HG02678 (cell line): ENCODE results near the gene IKZF5.

Experiments used
- ATAC-seq: cut with Tn5 transposase; IDR thresholded peaks from one replicate; pipeline ENCODE4 v1.9.1; 2021; ENCODE audit warnings: mild to moderate bottlenecking, moderate library complexity; ENCODE audit not compliant: unreplicated experiment

The IKZF5 gene

DNA sequence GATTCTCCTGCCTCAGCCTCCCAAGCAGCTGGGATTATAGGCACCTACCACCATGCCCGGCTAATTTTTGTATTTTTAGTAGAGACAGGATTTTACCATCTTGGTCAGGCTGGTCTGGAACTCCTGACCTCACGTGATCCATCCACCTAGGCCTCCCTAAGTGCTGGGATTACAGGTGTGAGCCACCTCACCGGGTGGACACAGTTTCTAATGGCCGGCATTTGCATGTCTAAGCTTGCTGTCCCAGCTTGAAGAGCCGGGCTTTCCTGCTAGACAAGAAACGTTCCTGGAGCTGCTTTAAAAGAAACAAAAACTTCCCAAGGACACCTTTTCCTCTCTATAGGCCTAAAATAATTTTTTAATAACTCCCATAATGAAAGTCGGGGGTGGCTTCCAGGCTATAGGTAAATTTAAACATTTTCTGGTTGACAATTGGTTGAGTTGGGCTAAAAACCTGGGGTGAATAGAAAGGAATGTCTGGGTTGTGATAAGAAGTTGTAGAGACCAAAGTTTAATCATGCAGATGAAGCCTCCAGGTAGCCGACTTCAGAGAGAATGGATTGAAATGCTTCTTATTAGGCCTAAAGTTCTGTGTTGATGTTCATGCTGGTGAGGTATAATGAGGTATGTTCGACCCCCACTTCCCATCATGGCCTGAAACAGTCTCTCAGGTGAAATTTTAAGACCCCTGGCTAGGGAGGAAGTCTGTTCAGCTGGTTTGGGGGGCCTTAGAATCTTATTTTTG, 9.0 kb upstream of the IKZF5 start:
- no peak for ATAC-seq

DNA sequence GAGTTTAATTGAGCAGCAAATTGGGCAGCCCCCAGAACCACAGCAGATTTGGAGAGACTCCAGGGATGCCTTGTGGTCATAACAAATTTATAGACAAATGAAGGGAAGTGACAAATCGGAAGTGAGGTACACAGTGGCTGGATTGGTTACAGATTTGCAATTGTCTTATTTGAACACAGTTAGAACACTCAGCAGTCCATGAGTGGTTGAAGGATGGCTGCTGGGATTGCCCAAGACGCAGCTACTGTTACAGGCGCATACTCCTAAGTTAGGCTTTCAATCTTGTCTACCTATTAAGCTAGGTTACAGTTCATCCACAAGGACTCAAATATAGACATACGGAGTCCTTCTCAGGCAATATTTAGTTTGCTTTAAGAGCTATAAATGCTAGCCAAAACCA, 7.6 kb upstream of the IKZF5 start:
- no peak for ATAC-seq

DNA sequence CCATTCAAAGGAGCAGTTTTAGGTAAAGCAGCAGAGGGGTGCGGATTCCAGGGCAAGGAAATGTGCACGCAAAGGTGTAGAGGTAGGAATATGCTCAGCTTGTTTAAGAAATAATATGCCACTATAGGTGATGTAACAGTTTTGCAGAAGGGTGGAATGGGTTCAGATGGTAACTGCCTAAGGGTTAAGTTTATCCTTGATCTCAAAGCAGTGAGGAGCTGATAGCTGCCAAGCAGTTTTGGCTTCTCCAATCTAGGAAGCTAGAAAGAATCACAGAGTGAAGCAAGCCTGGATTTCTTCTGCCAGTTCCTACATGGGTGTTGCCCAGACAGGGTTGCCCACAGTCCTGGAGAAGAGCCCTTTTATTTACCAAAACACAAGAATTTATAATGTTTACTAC, 6.2 kb upstream of the IKZF5 start:
- no peak for ATAC-seq

DNA sequence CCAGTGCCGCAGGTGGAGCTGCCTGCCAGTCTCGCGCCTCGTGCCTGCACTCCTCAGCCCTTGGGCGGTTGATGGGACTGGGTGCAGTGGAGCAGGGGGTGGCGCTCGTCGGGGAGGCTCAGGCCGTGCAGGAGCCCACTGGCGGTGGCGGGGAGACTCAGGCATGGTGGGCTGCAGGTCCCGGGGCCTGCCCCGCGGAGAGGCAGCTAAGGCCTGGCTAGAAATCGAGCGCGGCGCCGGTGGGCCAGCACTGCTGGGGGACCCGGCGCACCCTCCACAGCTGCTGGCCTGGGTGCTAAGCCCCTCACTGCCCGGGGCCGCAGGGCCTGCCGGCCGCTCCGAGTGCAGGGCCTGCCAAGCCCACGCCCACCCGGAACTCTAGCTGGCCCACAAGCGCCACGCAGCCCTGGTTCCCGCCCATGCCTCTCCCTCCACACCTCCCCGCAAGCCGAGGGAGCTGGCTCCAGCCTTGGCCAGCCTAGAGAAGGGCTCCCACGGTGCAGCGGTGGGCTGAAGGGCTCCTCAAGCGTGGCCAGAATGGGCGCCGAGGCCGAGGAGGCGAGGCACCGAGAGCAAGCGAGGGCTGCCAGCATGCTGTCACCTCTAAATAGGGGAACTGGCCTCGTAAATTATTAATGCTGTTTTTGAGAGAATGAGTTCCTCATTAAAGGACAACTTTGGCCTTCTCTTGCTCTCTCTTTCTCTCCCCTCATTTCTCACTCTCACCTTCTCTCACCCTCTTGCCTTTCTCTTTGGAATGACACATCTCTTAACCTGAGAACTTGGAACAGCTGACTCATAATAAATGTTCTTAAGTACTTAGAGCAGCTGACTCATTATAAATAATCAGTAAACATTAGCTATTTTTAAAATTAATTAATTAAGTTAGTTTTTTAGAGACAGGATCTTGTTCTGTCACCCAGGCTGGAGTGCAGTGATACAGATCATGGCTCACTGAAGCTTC, 5.1 kb upstream of the IKZF5 start:
- no peak for ATAC-seq

DNA sequence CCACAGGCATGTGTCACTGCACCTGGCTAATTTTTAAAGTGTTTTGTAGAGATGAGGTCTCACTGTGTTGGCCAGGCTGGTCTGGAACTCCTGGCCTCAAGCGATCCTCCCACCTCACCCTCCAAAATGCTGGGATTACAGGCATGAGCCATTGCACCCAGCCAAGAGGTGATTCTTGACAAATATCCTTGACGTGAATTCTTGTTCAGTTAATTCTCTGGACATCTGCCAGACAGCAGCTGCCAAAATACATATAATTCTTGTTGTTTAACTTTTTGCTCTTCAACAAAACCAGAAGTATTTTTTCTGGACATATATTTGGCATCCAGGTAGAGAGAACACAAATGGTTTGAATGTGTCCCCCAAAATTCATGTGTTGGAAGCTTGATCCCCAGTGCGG, 3.4 kb upstream of the IKZF5 start:
- ATAC-seq, result no peak

DNA sequence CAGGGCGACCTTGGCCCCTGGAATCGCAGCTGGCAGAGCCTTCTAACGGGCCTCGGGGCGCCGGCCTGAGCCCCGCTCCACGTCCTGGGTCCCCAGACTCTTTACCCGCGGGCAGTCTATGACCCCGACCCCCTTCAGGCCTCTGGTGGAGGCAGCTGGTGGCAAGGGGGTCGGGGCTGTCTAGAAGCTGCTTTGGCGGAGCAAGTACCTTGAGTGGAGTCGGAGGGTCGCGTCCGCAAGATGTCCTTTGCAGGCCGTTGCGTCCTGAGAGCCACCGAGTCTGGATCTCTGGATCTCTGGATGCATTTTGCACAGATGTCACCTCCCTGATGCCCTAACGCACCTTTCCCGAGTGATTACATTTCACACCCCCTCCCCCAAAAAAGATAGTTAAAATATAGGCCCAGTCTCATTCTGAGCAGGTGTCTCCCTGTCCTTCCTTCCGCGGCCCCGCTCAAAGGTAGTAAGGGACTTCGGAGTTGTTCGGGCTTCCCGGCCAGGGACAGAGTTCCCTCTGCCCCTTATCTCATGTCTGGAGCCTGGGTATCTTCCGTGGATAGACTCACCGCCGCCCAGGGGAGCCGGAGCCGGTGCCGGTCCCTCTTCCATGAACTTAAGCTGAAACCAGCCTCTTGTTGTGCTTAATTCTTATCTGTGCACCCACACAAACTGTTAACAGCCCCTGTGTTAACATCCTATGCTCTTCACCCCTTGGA, 668 bp upstream of the IKZF5 start:
- peak; percentile 5 for ATAC-seq

DNA sequence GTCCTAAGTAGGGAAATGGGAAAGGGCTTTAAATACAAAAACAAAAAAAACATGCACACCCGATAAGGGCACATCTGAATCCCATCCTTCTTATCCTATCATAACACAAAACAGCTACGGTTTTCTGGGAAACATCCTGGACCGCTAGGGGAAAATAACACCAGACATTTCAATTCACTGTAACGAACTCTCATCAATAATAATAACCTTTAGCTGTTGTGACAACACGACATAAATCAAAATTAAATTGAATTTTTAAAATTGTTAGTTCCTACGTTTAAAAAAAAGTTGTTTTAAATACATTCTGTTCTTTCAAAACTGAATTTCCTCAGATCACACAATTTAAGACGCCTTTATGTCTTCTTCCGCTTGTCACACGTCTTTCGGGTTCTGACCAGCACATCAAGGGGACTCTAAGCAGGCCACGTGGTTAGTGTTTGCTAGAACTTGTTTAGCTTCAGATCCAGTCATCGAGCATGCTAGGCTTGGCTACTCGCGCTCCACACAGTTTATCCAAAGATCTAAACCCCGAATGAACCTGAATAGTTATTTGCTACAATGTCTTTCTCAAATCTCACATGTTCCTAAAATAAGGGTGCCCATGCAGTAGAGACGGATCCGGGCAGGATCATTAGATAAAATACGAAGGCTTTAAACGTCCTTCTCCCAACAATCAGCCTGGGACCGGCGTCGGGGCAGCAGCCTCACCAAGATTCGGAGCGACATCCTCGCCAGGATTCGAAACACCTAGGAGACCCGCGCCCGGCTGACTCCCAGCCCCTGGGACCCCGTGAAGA, 839 bp downstream of the IKZF5 start:
- peak; percentile 35 for ATAC-seq

DNA sequence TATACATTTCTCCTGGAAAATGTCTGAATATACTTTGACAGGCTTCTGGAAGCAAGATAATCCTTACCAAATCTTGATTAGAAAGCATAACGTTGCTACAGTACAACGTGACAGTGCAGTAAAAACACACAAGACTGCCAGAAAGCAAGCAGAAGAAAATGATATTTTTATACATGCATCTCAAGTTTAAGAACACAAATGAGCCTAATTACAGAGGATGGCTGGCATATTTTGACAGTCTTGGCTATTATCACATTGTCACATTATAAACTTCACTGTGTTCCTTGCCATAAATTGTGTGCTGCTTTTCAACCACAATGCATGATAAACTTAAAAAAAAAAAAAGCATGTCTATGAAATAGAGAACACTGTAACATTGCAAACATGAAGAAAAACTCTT, 4.3 kb downstream of the IKZF5 start:
- ATAC-seq, result no peak

DNA sequence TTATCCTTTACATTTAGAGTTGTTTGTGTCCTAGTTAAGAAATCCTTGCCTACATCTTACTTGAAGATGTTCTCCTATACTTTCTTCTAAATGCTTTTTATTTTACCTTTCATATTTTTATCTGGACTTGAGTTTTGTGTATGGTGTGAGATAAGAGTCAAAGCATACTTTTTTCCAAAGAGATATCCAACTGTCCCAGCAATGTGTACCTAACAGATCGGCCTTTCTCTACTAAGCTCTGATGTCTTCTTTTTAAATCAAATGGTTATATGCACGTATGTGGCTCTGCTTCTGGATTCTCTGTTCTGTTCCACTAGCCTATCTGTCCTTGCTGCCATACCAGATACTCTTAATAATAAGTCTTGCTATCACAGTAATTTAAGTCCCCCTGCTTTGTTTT, 7.2 kb downstream of the IKZF5 start:
- no peak for ATAC-seq

DNA sequence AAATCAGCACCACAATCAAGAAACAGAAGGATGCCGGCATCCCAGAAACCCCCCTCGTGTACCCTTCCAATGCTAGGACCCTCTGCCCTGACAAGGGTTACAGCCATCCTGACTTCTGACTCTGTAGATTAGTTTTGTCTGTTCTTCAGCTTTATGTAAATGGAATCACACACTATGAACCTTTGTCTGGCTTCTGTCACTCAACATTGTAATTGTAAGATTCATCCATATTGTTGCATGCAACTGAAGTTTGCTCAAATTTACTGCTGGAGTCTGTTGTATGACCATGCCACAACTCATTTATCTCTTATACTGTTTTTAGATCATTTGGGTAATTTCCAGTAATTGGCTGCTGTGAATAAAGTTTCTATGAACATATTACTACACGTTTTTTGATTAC, 8.4 kb downstream of the IKZF5 start:
- ATAC-seq, result no peak

DNA sequence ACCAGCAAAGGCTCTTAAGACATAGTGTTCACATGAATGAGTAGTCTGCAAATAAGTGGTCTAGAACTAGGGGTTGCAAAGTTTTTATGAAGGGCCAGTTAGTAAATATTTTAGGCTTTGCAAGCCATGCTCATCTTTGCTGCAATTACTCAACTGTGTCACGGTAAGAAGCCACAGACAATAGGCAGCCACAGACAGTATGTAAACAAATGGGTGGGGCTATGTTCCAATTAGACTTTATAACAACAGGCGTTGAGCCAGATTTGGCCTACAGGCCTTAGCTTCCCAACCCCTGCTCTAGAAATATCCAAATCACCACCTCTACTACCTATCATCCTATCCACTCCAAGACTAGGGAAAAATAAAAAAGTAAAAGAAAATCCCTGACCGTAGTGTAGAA, 9.2 kb downstream of the IKZF5 start:
- ATAC-seq, result no peak

DNA sequence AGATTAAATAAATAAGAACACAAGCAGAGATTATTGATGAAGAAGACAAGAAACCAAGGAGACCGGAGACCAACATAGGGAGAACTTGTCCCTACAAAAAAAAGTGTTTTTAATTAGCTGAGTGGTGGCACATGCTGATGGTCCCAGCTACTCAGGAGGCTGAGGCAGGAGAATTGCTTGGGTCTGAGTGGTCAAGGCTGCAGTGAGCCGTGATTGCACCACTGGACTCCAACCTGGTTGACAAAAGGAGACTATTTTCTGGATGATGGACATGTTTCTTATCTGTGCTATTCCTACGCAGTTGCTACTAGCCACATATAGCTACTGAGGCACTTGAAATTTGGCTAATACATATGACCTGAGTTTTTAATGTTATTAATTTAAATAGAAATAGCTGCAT, 9.7 kb downstream of the IKZF5 start:
- ATAC-seq, result no peak

DNA sequence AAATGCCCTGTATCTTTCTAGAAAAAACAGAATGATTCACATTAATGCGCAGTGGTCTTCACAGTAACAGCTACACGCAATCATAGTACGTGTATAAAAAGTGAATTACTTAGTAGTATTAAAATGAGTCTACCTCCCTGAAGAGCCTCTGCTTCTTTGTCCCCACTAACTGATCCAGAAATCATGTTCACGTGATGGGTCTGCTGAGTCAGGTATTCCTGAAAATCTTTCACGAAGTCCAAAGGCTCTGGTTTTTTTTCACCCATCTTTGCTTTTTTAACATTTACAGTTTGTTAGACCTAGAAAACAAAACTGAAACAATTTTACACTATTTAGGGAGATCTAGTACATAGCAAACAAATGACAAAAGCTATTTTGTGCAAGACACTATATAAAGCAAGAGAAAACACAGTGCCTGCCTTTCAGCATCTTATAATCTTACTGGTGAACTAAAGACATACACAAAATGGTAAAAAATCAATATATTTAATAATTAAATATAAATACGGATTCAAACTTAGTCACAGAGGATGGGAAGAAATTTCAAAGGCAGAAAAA, 10.2 kb downstream of the IKZF5 start:
- no peak for ATAC-seq

DNA sequence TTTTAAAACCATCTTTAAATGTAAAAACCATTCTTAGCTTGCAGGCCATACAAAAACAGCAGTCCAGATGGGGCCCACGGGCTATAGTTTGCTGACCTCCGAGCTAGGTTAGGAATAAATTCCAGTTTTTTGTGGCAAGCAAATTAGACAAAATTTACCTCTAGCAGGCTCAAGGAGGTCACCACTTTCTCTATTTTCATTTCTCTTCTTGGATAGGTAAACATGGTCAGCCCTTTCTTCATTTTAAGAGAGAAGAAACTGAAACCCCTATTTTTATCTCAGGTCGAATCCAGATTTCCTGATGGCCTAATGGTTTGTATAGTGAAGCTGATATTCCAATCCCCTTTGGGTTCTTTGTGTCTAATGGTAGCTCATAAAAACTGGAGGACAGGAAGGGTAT, 10.7 kb downstream of the IKZF5 start:
- no peak for ATAC-seq

DNA sequence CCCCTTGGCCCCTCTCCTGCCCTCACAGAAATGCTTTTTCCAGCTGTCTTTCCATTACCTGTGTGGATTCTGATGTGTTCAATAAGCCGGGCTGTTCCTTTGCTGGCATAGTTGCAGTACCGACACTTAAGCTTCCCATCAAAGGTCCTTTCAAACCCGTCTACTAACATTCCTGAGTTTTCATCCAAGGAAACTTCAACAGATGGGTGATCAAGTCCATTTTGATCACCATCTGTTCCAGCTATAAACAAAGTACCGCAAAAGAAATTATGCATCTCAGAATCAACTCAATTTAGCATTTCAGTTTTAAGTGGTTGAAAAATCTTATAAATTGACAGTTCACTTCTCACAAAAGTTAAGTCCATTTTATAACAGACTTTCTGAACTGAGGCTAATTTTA, 12.7 kb downstream of the IKZF5 start:
- ATAC-seq, result no peak

DNA sequence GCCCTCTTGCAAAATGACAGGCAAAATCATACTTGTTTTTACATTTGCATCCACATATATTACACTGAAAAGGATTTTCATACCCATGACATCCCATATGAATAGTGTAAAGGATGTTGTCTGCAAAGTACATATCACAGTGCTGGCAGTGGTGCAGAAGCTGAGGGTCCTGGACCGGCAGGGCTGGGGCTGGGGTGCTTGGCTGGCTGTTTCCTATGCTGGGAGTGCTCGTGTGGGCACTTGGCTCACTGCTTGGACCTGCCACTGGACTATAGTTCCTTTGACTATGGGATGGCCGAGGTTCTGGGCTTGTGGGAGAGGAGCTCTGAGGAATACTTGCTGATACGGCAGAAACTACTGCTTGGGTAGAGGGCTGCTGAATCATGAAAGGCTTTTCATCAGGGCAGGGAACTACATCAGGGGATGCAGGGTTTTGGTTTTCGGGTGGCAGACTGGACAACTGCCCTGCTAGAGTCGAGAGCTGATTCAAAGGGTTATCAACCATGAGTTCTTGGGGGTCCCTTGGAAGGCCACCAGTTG, 14.7 kb downstream of the IKZF5 start:
- no peak for ATAC-seq

DNA sequence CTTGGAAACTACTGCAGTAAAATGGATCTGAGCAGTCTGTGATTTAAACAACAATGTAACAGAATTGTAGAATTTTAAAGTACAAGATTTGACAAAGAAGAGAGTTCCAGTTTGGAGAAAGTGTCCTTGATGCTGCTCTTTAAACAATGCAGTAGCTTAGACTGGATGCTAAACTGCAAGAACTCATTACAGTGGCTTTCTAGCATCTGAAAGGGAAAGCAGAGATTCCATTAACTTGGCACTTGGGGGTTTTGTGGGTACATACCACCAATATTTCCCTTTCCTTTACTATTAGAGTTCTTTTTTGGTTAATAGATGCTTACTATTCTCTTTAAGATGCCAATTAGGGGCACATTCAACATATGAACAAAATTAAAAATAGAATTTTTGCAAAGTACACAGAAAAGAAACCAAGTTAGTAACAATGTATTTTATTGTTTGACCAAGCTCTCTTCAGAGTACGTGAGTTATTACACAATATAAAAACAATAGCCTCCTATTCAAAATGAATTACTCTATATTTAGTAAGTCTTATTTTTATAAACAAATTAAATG, 16.5 kb downstream of the IKZF5 start:
- no peak for ATAC-seq

DNA sequence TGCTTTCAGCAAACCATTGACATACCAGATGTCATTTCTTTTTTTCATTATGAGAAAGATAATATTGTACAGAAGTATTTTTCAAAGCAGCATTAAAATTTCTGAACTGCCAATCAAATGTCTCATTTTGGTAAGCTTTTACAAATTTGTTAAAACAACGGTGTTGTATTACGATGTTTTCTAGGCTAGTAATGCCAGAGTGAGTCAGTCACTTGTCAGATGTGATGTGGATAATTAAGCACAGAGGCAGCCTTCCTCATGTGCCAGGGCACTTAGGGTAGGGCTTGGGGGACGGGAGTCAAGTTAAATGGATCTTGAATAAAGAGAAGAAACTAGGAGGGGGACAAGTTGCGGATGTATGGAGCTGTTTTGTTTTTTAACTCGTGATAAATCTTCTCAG, 18.3 kb downstream of the IKZF5 start:
- no peak for ATAC-seq

DNA sequence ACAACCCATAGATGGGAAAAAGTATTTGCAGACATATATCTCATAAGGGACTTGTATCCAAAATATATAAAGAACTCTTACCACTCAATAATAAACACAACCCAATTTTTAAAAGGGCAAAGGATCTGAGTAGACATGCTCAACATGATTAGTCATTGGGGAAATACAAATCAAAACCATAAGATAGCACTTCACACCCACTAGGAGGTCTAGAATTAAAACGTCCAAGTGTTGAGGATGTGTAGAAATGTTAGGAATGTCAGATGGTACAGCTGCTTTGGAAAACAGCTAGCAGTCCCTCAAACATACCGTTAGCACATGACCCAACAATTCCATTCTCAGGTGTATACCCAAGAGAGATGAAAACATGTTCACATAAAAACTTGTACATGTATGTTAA, 20.1 kb downstream of the IKZF5 start:
- ATAC-seq, result no peak

DNA sequence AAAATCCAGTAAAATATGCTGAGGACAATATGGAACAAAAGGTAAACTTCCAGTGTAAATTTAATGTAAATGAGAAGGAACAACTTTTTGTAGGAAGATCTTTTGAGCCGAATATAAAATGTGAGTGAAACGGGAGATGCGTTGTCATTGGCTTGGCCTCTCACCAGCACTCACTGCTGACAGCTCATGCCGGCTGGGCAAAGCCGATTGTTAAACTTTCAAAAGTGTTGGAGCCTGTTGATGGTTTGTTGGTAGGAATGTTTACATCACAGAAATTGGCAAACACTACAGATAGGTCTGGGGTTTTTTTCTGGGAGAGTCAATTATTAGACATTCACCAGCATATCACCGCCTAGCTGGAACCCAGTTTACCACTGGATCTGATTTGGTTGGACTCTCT, 22.3 kb downstream of the IKZF5 start:
- no peak for ATAC-seq
